GM12801 (cell line): ENCODE data around the gene RPAP2.

Experiments
- CTCF ChIP-seq: IDR thresholded peaks from one replicate; pipeline ENCODE4 v1.5.1; 2011; ENCODE audit warnings: control low read depth; ENCODE audit not compliant: insufficient read length; ENCODE audit errors: extremely low read depth

RPAP2 gene

GRCh38 chr1:92408825-92409224 is 110.0 kb downstream of the RPAP2 start:
- no peak for TF ChIP-seq CTCF

DNA sequence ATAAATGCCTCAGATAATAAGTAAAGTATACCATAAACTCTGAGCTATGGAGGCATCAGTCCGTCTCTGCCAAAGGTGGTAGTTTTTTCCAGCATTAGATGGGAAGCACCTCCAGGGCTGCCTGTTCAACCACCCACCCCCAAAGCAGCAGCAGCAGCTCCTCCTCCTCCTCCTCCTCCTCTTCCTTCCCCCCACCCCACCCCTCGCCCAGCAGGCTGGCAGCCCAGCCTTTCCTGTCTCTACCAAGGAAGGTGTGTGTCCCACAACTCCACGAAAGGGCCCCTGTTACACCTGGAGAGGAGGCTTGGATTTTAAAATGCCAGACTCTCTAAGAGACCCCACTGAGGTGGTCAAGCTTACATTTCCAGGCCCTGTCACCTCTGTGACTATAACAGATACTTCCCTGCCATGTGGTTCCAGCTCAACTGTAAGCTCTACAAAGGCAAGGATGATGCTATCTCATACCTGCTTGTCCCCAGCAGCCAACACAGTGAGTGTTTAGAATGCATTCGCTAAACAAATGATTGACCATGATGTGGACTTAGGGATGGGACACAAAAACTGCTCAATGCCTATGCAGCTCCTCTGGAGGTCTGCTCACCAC is 111.2 kb downstream of the RPAP2 start:
- no peak for TF ChIP-seq CTCF

DNA sequence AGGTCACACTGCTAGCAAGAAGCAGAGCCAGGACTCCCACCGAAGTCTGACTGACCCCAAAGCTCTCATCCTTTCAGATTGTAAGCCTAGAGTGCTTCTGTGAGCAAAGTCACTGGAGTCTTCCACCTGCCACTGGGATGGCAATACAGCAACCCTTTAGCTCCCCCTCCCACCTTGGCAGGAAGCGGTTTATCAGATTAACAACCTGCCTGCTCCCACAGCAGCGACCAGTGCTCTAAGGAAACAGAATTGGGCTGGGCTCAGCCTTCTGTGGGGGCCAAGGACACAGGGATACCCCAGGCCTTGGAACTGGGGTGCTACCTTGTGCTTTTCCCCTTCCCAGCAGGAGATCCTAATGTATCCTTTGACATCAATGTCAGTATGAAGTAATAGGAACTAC is 111.8 kb downstream of the RPAP2 start:
- TF ChIP-seq CTCF: no peak

GRCh38 chr1:92411511-92411910 is 112.7 kb downstream of the RPAP2 start:
- no peak for TF ChIP-seq CTCF

DNA sequence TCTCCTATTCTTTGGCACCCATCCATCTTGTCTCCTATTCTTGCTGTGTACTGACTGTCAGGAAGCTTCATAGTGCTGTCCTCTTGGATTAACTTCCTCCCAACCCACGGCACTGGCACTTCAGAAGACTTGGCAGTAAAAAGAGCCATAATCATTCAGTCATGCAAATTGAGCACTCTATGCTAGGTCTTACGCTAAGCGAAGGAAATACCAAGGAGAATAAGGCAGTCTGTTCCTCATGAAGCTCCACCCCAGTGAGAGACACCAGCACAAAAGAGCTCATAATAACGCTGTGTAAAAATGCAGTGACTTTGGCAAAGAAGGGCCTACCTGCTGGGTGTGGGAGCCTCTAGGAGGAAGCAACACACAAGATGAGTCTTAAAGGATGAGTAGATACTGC is 120.8 kb downstream of the RPAP2 start:
- no peak for TF ChIP-seq CTCF

GRCh38 chr1:92424381-92424780 is 125.5 kb downstream of the RPAP2 start:
- TF ChIP-seq CTCF: no peak

- no peak for TF ChIP-seq CTCF
Observed at GRCh38 chr1:92425617-92426016, 126.8 kb downstream of the RPAP2 start.
